WTC11 (cell line): ENCODE measurements around the gene SDHA. TPM values are rescaled to one million over a fixed set of nuclear protein-coding genes. Genes with fewer than 3 reads are reported as not detected.
"Not testable (repeated sequence)": the region's sequence is repeated elsewhere in the genome, so short reads cannot be mapped to it uniquely, and the experiment has no call there.

Experiments
- ATAC-seq: fragments of 200-7000 bp; cut with Tn5 transposase; 2 replicates; pipeline ENCODE4 v1.10.0; 2021; ENCODE audit warnings: mild to moderate bottlenecking, moderate library complexity
- Bru-seq: library from RNA; stranded (reverse); fragments of 400-500 nt; gene quantifications from one replicate; lab custom pipeline; 2021; lab: Mats Ljungman, UMichigan
- CTCF ChIA-PET: fragments of 300-600 bp; sonication (Branson Sonifier 250); formaldehyde crosslinking; loops from one replicate; lab custom pipeline; 2021; ENCODE audit warnings: antibody characterized with exemption; lab: Charles Lee
- POLR2A ChIA-PET: fragments of 350-600 bp; sonication (Branson Sonifier 250); formaldehyde crosslinking; loops from one replicate; lab custom pipeline; 2021; ENCODE audit warnings: antibody characterized with exemption; lab: Charles Lee
- DNase-seq: peaks from one replicate; pipeline ENCODE4 v3.0.0; 2021; ENCODE audit warnings: low spot score
- H3K27ac Mint-ChIP-seq: 2 replicates; pipeline ENCODE4 v1.8.0; 2021; ENCODE audit warnings: mixed read lengths
- H3K27me3 Mint-ChIP-seq: 2 replicates; pipeline ENCODE4 v1.8.0; 2021; ENCODE audit warnings: low read depth, mild to moderate bottlenecking, moderate library complexity, mixed read lengths
- H3K36me3 Mint-ChIP-seq: 2 replicates; pipeline ENCODE4 v1.8.0; 2021; ENCODE audit warnings: mixed read lengths
- H3K4me1 Mint-ChIP-seq: 2 replicates; pipeline ENCODE4 v1.8.0; 2022; ENCODE audit warnings: mixed read lengths
- H3K4me3 Mint-ChIP-seq: 2 replicates; pipeline ENCODE4 v1.8.0; 2021; ENCODE audit warnings: mild to moderate bottlenecking, moderate library complexity, mixed read lengths
- H3K9me3 Mint-ChIP-seq: 2 replicates; pipeline ENCODE4 v1.8.0; 2021; ENCODE audit warnings: mixed read lengths
- FOXK1 ChIP-seq: sonication (generic); formaldehyde crosslinking; IDR thresholded peaks from 2 replicates; pipeline ENCODE4 v1.8.0; 2022; ENCODE audit warnings: mild to moderate bottlenecking, moderate library complexity, missing genetic modification reagents
- FOXP1 ChIP-seq: sonication (generic); formaldehyde crosslinking; IDR thresholded peaks from 2 replicates; pipeline ENCODE4 v1.8.0; 2022; ENCODE audit warnings: missing genetic modification reagents, mild to moderate bottlenecking, moderate library complexity, borderline replicate concordance
- NFYB ChIP-seq: sonication (generic); formaldehyde crosslinking; conservative IDR thresholded peaks from 2 replicates; pipeline ENCODE4 v1.8.0; 2022; ENCODE audit warnings: low read depth, missing genetic modification reagents
- SP1 ChIP-seq: sonication (generic); formaldehyde crosslinking; conservative IDR thresholded peaks from 2 replicates; pipeline ENCODE4 v1.8.1; 2022; ENCODE audit warnings: missing genetic modification reagents
- TEAD1 ChIP-seq: sonication (generic); formaldehyde crosslinking; IDR thresholded peaks from 2 replicates; pipeline ENCODE4 v1.8.0; 2022; ENCODE audit warnings: mild to moderate bottlenecking, missing genetic modification reagents
- ZNF232 ChIP-seq: sonication (generic); formaldehyde crosslinking; IDR thresholded peaks from 2 replicates; pipeline ENCODE4 v1.8.0; 2022; ENCODE audit warnings: mild to moderate bottlenecking, missing genetic modification reagents
- long read RNA-seq, 3 experiments: library from RNA in 1 of 3; library from capped mRNA in 1 of 3; library from polyadenylated mRNA in 1 of 3; unstranded in 2 of 3; stranded (forward) in 1 of 3; transcript quantifications; one replicate each; pipeline ENCODE4 v2.0.0, GENCODE V29; 2021
- total RNA-seq: library from RNA; stranded (reverse); gene quantifications from 3 replicates; pipeline ENCODE4 v1.2.3, GENCODE V29; 2021
- TF ChIP-seq, protein P1 (sequence below): sonication (generic); formaldehyde crosslinking; IDR thresholded peaks from 2 replicates; pipeline ENCODE4 v1.8.1; 2022; ENCODE audit warnings: low read depth, mild to moderate bottlenecking, moderate library complexity, missing genetic modification reagents, borderline replicate concordance
- TF ChIP-seq, protein P2 (sequence below): sonication (generic); formaldehyde crosslinking; IDR thresholded peaks from 2 replicates; pipeline ENCODE4 v1.8.1; 2023; ENCODE audit warnings: mild to moderate bottlenecking, moderate library complexity, missing genetic modification reagents
- TF ChIP-seq, protein P3 (sequence below): sonication (generic); formaldehyde crosslinking; IDR thresholded peaks from 2 replicates; pipeline ENCODE4 v1.8.0; 2022; ENCODE audit warnings: mild to moderate bottlenecking, missing genetic modification reagents
- TF ChIP-seq, protein P4 (sequence below): sonication (generic); formaldehyde crosslinking; IDR thresholded peaks from 2 replicates; pipeline ENCODE4 v1.8.1; 2022; ENCODE audit warnings: mild to moderate bottlenecking, moderate library complexity, missing genetic modification reagents
- TF ChIP-seq, protein P5 (sequence below): sonication (generic); formaldehyde crosslinking; IDR thresholded peaks from 2 replicates; pipeline ENCODE4 v1.8.0; 2022; ENCODE audit warnings: mild to moderate bottlenecking, missing genetic modification reagents

Gene SDHA
- 135 to 145 TPM (median 137 TPM) in 3 replicates for total RNA-seq
- percentile 87 among the genes with signal in this experiment for Bru-seq, nascent RNA
- long read RNA-seq, experiment 1, transcript SDHA-204 (13 exons, 2,067 nt), result minor isoform, 27 of 606 reads
- long read RNA-seq, experiment 1, transcript SDHA-201 (15 exons, 2,390 nt), result major isoform, 507 of 606 reads
- long read RNA-seq, experiment 1, transcript SDHA-216 (10 exons, 2,209 nt), result minor isoform, 8 of 606 reads
- long read RNA-seq, experiment 1, partial matches to known transcripts, result 39 of 606 reads
- long read RNA-seq, experiment 1, other reads (novel, unspliced or antisense), result 21 of 606 reads
- long read RNA-seq, experiment 2, transcript SDHA-201 (15 exons, 2,390 nt), result major isoform, 45 of 153 reads
- long read RNA-seq, experiment 2, partial matches to known transcripts, result 52 of 153 reads
- long read RNA-seq, experiment 2, other reads (novel, unspliced or antisense), result 47 of 153 reads
- long read RNA-seq, experiment 3, transcript SDHA-204 (13 exons, 2,067 nt), result minor isoform, 5 of 296 reads
- long read RNA-seq, experiment 3, transcript SDHA-216 (10 exons, 2,209 nt), result minor isoform, 60 of 296 reads
- long read RNA-seq, experiment 3, transcript SDHA-201 (15 exons, 2,390 nt), result major isoform, 197 of 296 reads
- long read RNA-seq, experiment 3, partial matches to known transcripts, result 16 of 296 reads
- long read RNA-seq, experiment 3, other reads (novel, unspliced or antisense), result 17 of 296 reads

DNA sequence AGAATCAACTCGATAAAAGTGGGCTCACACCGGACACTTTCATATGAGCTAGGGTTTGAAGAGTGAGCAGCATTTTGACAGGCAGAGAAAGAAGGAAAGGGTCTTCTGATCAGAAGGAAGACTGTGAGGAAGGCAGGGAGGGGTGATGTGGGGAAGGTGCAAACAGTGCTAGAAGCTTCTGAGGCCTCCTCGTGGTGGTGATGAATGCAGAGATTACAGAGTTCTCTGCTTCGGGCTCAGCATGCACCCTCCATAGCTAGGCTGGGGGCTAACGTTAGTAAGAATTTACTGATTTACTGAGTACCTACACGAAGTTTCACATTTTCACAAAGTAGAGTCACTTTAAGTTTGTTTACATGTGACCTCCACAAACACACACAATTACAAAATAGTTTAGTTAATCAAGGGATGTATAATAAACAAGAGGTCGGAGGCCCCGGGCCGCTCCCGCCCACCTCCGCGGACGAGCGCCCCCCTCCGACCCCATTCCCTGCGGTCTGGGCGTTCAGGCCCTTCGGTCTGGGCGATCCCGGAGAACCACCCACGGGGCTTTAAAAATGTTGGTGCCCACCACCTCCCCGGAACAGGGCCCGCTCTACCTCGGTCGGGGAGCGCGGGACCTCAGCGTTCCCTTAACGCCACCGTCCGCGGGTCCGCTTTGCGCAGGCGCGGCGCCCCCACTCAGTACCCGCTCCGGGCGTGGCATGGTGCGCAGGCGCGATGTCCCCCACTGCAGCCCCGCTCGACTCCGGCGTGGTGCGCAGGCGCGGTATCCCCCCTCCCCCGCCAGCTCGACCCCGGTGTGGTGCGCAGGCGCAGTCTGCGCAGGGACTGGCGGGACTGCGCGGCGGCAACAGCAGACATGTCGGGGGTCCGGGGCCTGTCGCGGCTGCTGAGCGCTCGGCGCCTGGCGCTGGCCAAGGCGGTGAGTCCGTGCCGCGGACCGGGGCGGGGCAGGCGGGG, at the start of gene SDHA, which contains the start of gene CCDC127:
SDHA (plus strand) TSS at position 827 of the 963 bp plus-strand sequence; CDS start at position 863, 36 bp downstream.
CCDC127 (minus strand) TSS at position 660 of the 963 bp plus-strand sequence. CDS start 1,304 bp downstream, outside the sequence.
- CTCF ChIA-PET, result interaction anchor here (0.7 to 3.1 kb wide), 13 partner anchors 8 to 229 kb away, joined by 3 to 47 read pairs (median 4); partner anchors contain the start of genes AHRR and PDCD6
- Mint-ChIP-seq H3K27ac (peak within 1 kb of the TSS; percentile 94), H3K4me1 (peaks cover 36% of the 10 kb centered on the region), H3K36me3 (peaks cover 15% of the 10 kb centered on the region), H3K4me3 (peak within 1 kb of the TSS; percentile 93)
- H3K9me3 Mint-ChIP-seq, H3K27me3 Mint-ChIP-seq: not testable (repeated sequence)
- POLR2A ChIA-PET, result interaction anchor here (0.6 to 1.9 kb wide), 5 partner anchors 29 to 182 kb away, joined by 3 to 6 read pairs (median 3); partner anchors contain the start of gene PDCD6
- peak; percentile 97 for DNase-seq
- TF ChIP-seq FOXK1 (CRISPR knock-in tag), result peak; percentile 83; the same call in 1 of the 2 replicates
- TF ChIP-seq, protein P1, sequence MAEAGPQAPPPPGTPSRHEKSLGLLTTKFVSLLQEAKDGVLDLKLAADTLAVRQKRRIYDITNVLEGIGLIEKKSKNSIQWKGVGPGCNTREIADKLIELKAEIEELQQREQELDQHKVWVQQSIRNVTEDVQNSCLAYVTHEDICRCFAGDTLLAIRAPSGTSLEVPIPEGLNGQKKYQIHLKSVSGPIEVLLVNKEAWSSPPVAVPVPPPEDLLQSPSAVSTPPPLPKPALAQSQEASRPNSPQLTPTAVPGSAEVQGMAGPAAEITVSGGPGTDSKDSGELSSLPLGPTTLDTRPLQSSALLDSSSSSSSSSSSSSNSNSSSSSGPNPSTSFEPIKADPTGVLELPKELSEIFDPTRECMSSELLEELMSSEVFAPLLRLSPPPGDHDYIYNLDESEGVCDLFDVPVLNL (CRISPR knock-in tag), result peak; percentile 70; the same call in 1 of the 2 replicates
- TF ChIP-seq ZNF232 (CRISPR knock-in tag), result 0 out of 2 replicates have a peak, but pooled peaks have one; percentile 19
- TF ChIP-seq, protein P2, sequence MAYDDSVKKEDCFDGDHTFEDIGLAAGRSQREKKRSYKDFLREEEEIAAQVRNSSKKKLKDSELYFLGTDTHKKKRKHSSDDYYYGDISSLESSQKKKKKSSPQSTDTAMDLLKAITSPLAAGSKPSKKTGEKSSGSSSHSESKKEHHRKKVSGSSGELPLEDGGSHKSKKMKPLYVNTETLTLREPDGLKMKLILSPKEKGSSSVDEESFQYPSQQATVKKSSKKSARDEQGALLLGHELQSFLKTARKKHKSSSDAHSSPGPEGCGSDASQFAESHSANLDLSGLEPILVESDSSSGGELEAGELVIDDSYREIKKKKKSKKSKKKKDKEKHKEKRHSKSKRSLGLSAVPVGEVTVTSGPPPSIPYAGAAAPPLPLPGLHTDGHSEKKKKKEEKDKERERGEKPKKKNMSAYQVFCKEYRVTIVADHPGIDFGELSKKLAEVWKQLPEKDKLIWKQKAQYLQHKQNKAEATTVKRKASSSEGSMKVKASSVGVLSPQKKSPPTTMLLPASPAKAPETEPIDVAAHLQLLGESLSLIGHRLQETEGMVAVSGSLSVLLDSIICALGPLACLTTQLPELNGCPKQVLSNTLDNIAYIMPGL (CRISPR knock-in tag), result 0 out of 2 replicates have a peak, but pooled peaks have one; percentile 66
- peak; percentile 59; the same call in 1 of the 2 replicates for TF ChIP-seq TEAD1
- TF ChIP-seq, protein P3, sequence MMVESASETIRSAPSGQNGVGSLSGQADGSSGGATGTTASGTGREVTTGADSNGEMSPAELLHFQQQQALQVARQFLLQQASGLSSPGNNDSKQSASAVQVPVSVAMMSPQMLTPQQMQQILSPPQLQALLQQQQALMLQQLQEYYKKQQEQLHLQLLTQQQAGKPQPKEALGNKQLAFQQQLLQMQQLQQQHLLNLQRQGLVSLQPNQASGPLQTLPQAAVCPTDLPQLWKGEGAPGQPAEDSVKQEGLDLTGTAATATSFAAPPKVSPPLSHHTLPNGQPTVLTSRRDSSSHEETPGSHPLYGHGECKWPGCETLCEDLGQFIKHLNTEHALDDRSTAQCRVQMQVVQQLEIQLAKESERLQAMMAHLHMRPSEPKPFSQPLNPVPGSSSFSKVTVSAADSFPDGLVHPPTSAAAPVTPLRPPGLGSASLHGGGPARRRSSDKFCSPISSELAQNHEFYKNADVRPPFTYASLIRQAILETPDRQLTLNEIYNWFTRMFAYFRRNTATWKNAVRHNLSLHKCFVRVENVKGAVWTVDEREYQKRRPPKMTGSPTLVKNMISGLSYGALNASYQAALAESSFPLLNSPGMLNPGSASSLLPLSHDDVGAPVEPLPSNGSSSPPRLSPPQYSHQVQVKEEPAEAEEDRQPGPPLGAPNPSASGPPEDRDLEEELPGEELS (CRISPR knock-in tag), result peak; percentile 83
- TF ChIP-seq, protein P4, sequence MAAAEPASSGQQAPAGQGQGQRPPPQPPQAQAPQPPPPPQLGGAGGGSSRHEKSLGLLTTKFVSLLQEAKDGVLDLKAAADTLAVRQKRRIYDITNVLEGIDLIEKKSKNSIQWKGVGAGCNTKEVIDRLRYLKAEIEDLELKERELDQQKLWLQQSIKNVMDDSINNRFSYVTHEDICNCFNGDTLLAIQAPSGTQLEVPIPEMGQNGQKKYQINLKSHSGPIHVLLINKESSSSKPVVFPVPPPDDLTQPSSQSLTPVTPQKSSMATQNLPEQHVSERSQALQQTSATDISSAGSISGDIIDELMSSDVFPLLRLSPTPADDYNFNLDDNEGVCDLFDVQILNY (CRISPR knock-in tag), result peak; percentile 37; the same call in 1 of the 2 replicates
- TF ChIP-seq FOXP1 (CRISPR knock-in tag), result peak; percentile 66
- TF ChIP-seq NFYB (CRISPR knock-in tag), result peak; percentile 6; the same call in 1 of the 2 replicates
- peak; percentile 48; the same call in 1 of the 2 replicates for TF ChIP-seq SP1 (CRISPR knock-in tag)
- TF ChIP-seq, protein P5, sequence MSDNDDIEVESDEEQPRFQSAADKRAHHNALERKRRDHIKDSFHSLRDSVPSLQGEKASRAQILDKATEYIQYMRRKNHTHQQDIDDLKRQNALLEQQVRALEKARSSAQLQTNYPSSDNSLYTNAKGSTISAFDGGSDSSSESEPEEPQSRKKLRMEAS (CRISPR knock-in tag), result peak; percentile 42; the same call in 1 of the 2 replicates
- ATAC-seq, result peak; percentile 86
